ELR (cell line): ENCODE results near the gene FGF16.
A peak's percentile ranks its signal among the peaks of the same experiment; 100 is the strongest.
"Not testable (repeated sequence)": the region's sequence is repeated elsewhere in the genome, so short reads cannot be mapped to it uniquely, and the experiment has no call there.

ENCODE experiments used
- DNase-seq: peaks from one replicate; pipeline ENCODE4 v3.0.0-alpha.2; 2015; ENCODE audit warnings: low read depth

FGF16 gene

DNA sequence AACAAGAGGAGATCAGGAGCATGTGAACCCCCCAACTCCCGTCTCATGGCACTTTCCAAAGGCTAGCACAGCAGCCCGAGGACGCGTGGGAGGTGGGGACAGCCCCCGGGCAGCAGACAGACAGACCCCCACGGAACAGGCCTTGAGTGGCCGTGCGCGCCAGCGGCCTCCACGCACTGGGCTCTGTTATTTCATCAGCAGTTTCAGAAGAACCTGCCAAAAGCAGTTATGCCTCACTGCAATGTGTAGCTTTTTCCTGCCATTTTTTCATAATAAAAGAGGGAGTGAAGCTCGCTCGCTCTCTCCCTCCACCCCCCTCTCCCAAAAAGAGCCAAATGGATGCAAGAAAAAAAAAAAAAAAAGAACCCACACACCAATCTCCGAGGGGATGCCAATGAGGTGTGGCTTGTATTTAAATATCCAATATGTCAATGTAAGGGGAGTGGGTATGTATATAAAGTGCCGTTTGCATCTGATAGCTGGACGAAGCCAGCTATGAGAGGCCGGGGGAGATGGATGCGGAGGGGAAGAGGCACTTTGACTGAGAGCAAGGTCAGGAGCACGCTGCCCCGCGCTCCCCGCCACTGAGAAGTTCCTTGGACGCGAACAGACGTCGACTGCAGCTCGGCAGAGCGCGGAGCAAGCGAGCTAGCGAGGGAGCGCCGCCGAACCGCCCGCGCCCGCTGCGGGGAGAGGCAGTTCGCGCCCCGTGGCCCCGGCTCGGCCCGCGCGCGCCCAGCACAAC is at the start of gene FGF16:
TSS of gene FGF16 (plus strand) at position 482 of the 745 bp plus-strand sequence. CDS start 286 bp downstream, outside the sequence.
- no peak for DNase-seq

DNA sequence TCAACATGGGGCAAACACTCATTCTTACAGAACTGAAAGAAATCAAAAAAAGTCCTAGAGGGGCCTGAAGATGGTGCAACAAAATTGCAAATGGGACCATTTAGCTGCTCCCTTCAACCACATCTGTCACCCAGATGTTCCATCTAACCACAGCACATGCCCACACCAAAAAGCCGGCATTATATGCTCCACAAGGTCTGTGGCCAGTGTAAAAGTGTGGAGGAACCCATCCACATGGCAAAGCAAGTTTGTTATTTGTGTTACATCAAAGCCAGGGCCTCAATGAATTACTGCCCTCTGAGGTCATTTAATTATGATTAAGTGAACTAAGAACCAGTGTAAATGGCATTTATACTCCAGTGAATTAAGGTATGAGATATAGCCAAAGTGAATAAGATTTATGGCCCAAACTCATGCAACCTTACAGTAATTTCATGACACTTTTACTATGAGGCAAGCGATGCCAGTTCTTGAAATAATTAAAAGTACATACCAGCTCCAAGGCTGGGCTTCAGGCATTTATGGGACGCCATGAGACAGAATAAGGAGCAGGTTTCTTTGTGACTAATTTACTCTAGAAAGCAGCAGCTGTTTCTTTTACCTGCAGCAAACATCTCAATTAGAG is 48.7 kb upstream of the FGF16 start:
- DNase-seq = no peak

DNA sequence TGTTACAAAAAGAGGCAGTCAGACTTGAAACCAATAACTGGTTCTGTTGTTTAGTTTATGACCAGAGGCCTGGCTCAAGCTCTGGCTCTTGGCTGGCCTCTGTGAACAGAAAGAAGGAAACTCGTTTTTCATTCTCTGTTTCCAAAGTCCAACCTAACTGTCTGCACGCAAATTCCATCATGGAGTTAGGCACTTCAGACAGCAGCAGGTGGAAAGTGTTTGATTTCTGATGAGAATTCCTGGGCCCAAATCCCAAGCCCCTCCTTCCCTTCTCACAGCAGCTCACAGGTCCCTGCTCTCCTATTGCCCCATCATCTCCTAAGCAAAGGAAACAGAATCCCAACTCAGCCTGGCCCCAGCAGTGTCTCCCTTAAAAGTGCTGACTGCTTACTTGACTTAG is 42.8 kb upstream of the FGF16 start:
- no peak for DNase-seq

DNA sequence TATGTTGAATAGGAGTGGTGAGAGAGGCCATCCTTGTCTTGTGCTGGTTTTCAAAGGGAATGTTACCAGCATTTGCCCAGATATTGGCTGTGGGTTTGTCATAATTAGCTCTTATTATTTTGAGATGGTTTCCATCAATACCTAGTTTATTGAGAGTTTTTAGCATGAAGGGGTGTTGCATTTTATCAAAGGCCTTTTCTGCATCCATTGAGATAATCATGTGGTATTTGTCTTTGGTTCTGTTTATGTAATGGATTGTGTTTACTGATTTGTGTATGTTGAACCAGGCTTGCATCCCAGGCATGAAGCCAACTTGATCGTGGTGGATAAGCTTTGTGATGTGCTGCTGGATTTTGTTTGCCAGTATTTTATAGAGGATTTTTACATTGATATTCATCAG is 39.4 kb upstream of the FGF16 start:
- DNase-seq = not testable (repeated sequence)

DNA sequence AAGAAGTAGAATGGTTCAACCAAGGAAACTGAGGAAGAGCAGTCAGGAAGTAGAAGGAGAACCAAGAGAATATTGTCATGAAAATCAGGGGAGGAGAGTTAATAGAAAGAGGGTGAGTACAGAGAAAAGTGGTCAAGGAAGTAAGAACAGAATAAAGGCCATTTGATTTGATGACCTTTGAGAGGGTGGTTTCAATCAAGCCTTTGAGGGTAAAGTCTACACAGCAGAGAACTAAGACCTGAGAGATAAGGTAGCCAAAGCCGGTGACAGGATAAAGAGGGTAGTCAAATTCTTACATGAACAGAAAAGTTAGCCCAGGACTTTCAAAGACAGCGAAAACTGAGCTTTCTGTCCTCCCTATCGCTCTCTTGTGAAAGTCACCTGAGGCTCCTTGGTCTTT is 34.6 kb upstream of the FGF16 start:
- DNase-seq = no peak

DNA sequence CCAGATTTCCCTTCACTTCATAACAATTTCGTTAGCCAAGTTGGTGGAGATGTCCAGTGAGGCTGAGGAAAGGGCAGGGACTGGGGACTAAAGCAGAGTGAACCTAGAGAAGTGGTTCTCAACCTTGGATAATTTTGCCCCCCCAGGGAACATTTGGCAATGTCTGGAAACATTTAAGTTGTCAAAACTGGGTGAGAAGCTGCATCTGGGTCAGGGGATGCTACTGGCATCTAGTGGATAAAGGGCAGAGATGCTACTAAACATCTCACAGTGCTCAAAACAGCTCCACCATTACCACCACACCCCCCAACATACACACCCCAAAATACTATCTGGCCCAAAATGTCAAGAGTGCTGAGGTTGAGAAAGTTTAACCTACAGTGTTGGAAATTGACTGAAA is 32.0 kb upstream of the FGF16 start:
- peak; percentile 17 for DNase-seq

DNA sequence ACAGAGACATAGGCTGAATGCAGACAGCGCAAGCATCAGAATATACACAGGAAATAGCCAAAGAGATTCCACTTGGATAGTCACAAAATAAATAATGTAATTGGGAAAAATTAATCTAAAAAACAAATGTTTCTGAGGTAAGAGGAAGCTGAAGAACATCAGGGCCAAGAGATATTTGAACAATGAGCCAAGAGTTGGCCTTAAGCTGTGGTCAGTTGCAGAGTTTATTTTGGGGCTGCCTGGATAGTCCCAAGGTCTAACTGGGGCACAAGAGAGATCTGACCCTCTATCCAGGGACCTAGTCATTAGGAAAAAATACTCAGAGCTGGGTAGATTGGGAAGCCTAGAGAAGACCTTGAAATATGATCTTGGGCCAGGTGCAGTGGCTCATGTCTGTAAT is 31.3 kb upstream of the FGF16 start:
- DNase-seq = no peak

DNA sequence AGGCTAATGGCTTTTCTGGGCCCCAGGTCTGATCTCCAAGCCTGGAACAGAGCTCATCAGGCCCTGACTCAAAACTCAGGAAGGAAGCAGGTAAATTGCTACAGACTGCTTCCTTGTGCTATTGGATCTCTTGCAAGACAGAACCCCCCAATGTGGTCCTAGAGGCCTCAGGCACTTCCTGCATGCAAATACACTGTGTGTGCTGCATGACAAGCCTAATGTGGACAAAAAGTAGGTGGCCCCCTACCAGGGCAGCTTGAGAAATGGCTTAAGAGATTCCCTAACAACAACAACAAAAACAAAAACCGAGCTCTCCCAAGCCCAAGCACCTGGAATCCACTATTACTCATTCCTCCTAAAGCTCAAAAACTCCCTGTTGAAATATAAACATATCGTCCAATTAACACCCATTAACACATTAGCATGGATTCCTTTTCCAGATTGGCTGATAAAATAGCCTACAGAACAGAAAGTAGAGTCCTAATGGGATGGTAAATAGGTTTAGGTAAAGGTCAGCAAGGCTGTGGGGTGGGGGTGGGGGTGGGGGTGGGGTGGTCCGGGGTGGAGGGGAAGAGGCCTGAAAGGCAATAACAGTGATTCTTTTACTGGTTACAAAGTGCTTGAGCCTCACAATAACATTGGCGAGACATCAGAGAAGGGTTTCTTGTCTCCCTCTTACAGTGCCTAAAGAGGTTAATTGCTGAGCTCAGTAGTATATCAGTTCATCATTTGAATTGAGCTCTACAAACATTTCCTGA is 24.1 kb upstream of the FGF16 start:
- no peak for DNase-seq

DNA sequence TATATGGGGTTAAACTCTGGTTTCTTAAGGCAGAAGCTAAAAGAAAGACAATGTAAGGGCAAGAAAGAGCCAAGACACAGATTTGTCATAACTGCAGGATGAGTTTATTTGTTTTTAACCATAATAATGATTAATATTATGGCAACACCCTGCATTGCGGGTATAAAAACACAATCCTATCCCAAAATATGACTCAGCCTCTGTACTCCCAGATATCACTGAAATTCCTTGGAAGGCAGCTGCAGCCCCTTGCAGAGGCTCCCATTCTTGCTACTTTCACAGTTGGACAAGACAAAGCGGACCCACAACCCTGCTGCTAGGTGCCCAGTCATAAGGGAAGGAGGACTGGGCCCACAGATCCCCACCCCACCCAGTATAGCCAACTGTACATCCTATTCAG is 20.4 kb upstream of the FGF16 start:
- DNase-seq = peak; percentile 51

DNA sequence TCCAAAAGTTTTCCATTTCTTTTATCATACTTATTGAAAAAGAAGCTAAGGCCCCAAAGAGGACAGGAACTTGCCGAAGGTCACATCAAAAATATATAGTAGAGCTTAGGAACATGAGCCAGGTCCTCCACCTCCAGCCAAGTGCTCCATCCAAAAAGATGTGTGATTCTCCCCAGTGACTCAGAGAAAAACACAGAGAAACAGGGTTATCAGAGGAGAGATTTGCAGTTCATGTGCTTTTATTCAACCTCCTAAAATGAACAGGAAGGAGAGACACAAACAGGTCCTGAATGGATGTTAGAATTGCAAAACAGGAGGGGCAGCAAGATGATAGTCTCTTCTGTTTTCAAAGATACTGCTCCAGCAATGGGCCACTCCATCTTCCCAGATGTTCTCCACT is 19.6 kb upstream of the FGF16 start:
- no peak for DNase-seq

DNA sequence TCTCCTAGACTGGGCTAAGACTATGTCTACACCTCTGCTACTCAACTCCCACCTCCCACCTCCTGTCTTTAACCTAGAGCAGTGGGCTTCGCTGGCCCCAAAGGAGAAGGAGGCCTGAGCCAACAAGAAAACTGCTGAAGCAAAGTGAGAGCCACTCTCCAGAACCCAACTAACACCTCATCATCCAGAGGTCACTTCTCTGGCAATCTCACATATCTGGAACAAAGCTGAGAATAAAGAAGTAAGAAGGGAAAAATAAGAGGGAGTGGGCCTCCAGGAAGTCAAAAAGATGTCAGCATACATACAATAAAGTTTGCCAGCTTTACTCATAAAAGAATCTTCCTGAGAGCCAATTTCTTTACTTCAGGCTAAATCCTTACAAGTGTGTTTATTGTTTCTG is 18.6 kb upstream of the FGF16 start:
- DNase-seq = no peak

DNA sequence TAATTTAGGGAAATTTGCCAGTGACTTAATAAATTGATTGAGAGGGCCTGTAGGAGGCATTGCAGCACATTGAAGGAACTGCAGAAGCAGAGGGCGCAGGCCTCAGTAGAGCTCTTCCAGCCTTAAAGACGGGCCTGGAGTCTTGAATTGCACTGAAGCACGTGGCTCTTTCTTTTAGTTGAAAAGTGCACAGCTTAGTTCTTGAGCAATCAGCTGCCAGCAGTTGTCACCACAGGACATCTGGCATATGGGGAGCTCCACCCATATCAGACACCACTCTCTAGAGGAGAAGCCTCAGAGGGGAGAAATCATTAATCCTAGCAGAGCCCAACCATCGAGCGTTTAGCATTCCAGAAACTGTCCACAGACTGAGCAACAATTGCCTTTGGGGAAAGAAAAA is 16.0 kb upstream of the FGF16 start:
- no peak for DNase-seq

DNA sequence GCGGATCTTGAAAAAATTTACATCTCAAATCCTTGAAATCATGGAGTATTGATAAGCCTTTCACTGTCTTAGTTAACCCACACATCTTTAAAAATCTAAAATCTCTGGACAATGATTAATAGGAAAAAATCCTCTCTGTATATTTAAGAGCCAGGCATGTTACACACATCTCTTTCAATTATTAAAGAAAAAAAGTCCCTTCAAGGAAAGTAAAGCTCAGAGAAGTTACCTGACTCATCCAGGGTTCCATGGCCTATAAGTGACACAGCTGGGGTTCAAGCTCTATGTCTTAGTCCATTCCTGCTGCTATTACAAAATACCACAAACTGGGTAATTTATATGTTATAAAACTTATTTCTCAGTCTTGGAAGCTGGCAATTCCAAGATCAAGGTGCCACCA is 14.2 kb upstream of the FGF16 start:
- no peak for DNase-seq

DNA sequence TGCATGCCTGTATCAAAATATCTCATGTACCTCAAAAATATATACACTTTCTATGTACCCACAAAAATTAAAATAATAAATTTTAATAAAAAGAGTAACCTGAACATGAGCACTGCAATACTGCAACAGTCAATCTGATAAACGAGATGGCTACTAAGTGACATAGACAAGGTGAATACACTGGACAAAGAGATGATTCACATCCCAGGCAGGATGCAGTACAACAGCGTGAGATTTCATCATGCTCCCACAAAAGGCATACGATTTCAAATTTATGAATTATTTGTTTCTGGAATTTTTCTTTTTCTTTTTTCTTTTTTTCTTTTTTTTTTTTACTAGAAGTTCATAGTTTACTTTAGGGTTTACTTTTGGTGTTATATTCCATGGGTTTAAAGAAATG is 12.2 kb upstream of the FGF16 start:
- peak; percentile 58 for DNase-seq

DNA sequence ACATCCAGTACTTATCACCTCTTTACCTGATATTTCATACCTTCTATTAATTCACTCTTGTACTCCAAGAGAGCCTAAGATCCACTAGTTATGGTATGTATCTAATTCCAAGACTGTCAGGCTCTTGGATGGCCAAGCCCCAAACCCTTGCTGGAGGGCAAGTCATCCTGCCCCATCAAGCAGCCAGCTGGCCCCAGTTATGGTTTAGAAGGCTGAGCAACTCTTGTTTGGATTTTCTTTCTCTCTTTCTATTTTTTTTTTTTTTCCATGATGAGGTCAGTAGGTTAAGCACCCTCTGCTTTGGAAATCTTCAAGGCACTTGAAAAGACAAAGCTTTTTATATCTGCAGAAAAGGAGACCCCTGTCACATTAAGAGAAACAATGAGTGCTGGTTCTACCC is 10.9 kb upstream of the FGF16 start:
- peak; percentile 17 for DNase-seq

DNA sequence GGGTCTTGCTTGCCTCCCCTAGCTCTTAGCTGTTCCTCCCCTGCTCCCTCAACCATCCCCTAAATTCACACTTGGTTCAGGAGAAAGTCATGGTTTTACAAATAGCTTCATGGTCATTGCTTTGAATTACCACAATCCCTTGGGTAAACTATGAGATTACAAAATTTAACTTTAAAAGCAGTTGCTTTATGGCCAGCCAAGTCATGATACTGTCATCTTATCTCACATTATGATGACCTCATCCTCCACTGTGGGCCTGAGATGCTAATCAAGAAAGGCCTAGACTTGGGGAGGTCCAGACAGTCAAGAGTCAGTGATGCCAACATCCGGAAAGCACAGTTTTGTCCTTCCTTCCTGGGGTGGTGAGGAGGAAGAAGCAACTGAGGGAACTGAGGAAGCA is 10.5 kb upstream of the FGF16 start:
- DNase-seq = peak; percentile 85

DNA sequence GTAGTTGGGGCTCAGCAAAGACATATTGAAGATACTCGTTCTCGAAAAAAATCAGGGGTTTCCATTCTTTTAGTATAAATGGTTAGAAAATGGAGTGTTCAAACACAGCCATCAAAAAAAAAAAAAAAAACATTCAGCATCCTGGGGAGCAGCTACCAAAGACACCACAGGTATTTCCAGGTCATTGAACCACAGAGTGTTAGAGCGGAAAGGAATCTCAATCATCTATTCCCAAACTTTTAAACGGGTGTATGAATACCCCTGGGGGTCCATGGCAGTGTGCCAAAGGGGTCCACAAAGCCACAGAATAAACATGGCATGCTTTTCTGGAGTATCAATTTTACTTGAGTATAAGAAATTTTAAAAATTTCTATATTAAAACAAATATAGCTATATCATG is 6.9 kb upstream of the FGF16 start:
- DNase-seq = peak; percentile 9

DNA sequence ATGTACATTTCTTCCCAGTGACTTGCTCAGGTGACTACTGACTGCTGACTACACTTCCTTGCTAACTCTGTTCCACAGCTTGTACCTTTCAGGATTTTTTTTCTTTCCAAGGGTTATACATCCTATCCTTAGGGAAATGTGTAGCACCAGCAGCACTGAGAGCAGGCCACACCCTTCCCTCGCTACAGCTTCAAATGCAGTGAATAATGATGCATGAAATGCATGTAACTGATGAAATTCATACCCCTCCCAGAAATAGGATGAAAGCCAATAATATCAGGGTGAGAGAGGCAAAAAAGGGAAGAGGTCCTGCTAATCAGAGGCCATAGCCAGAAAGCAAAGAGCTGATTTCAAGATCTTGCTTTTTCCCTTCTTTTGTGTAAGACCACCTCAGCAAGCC is 6.2 kb upstream of the FGF16 start:
- no peak for DNase-seq

DNA sequence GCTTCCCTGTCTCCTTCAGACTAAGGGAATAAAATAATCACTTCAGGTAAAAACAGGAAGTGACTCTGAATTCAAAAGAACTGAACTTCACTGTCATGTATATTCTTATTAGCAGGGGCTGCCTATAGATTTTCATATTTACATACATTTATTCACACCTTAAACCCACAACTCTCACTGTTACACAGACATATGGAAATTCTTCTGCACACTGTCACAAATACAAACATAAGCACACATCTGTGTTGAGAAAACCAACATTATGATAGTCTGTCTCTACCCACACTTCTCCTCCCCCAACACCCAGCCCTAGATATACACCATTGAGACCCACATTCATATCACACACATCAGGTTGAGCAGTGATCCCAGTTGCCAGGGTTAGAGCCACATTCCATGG is 5.7 kb upstream of the FGF16 start:
- DNase-seq = no peak

DNA sequence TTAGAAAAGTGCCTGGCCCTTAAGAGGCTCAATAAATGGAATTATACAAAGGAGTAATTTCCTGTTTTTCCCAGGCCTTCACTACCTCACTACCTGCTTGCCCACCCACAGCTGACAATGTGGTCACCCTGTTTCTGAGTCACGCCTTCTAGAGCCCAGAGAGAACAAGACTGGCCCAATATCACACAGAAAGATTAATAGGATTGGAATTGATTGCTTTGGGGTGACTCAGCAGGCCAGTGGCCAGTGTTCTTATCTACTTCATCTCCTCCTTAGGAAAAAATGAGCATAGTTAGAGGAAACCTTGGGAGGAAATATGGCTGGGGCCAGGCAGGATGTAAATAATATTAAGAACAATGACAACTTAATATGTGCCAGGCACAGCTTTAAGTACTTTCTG is 4.5 kb upstream of the FGF16 start:
- DNase-seq = peak; percentile 94

DNA sequence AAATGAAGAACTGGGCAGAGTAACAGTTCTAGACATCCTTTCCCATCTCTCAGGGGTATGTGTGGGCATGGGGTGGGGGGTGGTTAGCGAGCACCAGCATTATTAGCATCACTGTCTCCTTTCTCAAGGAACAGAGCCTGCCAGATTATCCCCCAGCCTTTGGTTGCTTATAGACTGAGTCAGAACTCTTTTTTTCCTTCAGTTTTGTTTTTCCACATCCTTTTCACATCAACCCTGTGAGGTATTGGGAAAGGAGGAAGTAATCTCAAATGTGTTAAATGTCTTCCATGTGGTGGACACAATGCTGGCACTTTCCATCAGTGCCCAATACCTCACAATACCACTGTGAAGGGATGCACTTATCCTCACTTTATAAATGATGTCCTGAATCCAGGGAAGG is 3.1 kb upstream of the FGF16 start:
- no peak for DNase-seq

DNA sequence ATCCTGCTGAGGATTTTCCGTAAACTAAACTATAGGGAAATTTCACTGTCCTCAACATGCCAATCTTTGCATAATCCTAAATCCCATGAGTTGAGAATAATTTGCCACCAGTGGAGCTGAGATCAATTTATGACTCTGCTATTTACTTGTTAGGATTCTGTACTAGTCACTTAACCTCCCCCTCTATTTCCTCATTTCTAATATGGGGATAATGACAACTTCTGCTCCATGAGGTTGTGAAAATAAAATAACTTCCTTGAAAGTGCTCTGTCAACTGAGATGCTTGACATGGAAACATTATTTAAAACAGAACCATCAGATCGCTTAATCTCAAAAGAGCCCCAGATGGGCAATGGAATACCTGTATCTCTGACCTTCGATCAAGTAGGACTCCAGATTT is 2.6 kb upstream of the FGF16 start:
- DNase-seq = no peak

DNA sequence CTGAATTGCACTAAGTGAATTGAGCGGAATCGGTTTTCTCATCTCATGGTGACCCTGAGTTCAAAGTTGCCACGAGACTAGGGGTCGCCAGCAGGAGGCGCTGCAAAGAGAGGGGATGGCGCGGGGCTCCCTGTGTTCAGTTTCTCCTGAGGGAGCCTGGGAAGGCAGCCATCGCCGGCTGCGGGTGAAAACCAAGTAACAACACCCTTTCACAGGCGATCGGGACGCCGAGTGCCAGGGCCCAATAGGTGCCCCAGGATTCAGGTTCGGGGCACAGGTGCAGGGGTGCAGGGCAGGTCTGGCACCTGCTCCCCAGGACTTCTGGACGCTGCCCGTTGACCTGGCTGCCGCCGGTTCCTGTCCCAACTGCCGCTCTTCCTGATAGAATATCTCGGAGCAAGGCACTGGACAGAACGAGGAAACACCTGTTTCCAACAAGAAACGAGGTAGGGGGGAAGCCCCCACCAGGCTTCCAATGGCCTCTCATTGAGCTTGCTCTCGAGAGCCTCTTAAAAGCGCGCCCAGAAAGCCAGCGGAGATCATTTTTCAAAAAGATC is 1.1 kb upstream of the FGF16 start:
- DNase-seq = peak; percentile 15
